ENCODE results near the gene ENOX1. TPM values are rescaled to one million over a fixed set of nuclear protein-coding genes. Genes with fewer than 3 reads are reported as not detected.

The ENOX1 gene
- total and polyA plus RNA-seq, 2 of the 13 experiments (the other 11 are each of a cell fraction or from before 2014, with no cell fraction given) = not detected

DNA sequence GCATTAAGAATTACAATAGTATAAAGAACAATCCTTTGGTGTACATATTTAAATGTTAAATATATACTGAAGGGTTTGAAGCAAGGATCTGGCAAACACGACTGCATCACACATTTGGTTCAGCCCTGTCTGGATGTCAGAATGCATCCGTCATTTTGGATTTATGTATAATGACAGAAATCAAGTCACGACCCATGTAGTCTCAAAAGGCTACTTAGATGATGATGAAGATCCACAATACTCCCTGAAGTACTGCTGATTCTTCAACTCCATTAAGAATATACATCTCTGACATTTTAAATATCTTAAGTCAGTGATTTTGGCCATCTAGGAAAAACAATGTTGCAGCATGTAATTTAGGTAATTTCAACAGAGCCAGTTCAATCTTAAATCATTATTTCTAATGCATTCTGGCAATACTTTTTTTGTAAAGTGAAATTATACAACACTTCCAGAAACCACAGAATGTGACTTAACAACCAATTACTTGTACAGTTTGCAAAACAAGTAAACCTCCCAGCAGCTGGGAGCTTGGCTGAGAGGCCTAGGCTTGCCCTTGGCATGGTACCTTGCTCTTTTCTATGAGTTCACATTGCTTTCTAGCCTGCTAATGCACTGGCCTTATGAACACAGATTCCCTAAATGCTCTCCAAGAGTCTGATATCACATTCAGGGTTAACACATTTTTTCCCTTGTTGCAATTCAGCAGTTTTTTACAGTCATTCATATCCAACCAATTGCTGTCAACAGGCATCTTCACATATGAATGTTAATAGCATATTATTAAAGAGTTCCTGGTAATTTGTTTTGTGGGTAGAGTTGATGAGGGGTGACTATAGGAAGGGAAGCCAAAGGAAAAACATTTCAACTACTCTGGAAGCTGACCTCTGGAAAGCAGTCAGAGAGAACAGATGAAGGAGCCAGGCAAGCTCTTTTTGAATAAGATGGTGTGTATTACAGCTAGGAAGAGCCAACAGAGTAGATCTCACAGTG, 175.2 kb downstream of the ENOX1 start (continued):
- TF ChIP-seq RBM22 (optimal IDR thresholded peaks at IDR 0.05; ENCODE audit: low read length) (no peak), CHCHD3 (CRISPR knock-in tag; IDR thresholded peaks at IDR 0.05) (no peak), ZNF282 (IDR thresholded peaks at IDR 0.05; ENCODE audit: partially characterized antibody) (no peak), CREB1 (IDR thresholded peaks at IDR 0.05) (no peak), CREB1 (CRISPR knock-in tag; IDR thresholded peaks at IDR 0.05) (no peak), KLF11 (CRISPR knock-in tag; IDR thresholded peaks at IDR 0.05) (no peak), ZBTB10 (CRISPR knock-in tag; IDR thresholded peaks at IDR 0.05; ENCODE audit: borderline replicate concordance) (no peak)

GRCh38 chr13:43608400-43609137, 178.2 kb downstream of the ENOX1 start:
- Histone ChIP-seq H4K20me1 (ENCODE audit: insufficient read depth, low read length) (no peaks in the 10 kb centered on the region), H3K4me1 (ENCODE audit: insufficient read depth, low read length) (no peaks in the 10 kb centered on the region), H3K36me3 (replicated peaks in 1 of 2; ENCODE audit: control insufficient read depth in 1 of 2, insufficient read depth in 2 of 2, low read length in 2 of 2) (no peaks in the 10 kb centered on the region), H3K9me3 (ENCODE audit: low read length) (peaks cover 20% of the 10 kb centered on the region; the same call in 1 of the 2 replicates), H3K4me3 (replicated peaks in 1 of 3; ENCODE audit: insufficient read depth in 1 of 3, low read depth in 2 of 3, low read length in 3 of 3) (no peak overlapping the region), H3K9ac (ENCODE audit: insufficient read depth, low read depth, low read length) (no peak overlapping the region), H3K79me2 (ENCODE audit: insufficient read depth, low read length) (no peaks in the 10 kb centered on the region), H3K4me2 (ENCODE audit: low read depth, low read length) (no peak overlapping the region), H2AFZ (ENCODE audit: low read length) (no peak overlapping the region), H3K27me3 (ENCODE audit: control insufficient read depth in 1 of 2, insufficient read depth in 2 of 2, low read length in 2 of 2) (no peaks in the 10 kb centered on the region), H3K27ac (ENCODE audit: extremely low read length, insufficient read depth, low read length) (no peak overlapping the region)
- in situ Hi-C loops (cut with HindIII; ENCODE audit: extremely low pct_ligation_motif_present, low pct_unique_long_range_greater_than_20kb) = no loop called here
- intact Hi-C loops (cut with micrococcal nuclease; ENCODE audit: unreplicated experiment) = no loop called here
- no peak for FAIRE-seq
- no peak for DNase-seq (ENCODE audit: low spot score)
- no peak for ATAC-seq
- 2% methylated on average over 6 of the region's 6 CpGs for WGBS (ENCODE audit: low lambda C conversion rate)
- POLR2A ChIA-PET = no interaction called here
- TF ChIP-seq SSRP1 (CRISPR knock-in tag; IDR thresholded peaks at IDR 0.05) = no peak
- CTCF ChIA-PET (ENCODE audit: low intra/inter-chr PET ratio, low total read pairs) = no interaction called here
- BruUV-seq (replicated peaks) = no TSS peak

Data from HepG2 (cell line).